HG03280 (cell line): ENCODE measurements around the gene CDYL2.

ENCODE experiments used
- ATAC-seq: cut with Tn5 transposase; IDR thresholded peaks from one replicate; pipeline ENCODE4 v1.9.1; 2021; ENCODE audit warnings: mild to moderate bottlenecking, moderate library complexity; ENCODE audit not compliant: unreplicated experiment

The CDYL2 gene

GRCh38 chr16:80604600-80605355 lies 199.6 kb downstream of the CDYL2 start:
- ATAC-seq = no peak

GRCh38 chr16:80602894-80603293 lies 201.5 kb downstream of the CDYL2 start:
- ATAC-seq = no peak

GRCh38 chr16:80601182-80601581 lies 203.2 kb downstream of the CDYL2 start:
- no peak for ATAC-seq

- ATAC-seq = no peak
Measured at GRCh38 chr16:80599466-80599865, 204.9 kb downstream of the CDYL2 start.

- ATAC-seq = no peak
Measured at GRCh38 chr16:80596507-80597207, 207.7 kb downstream of the CDYL2 start.

GRCh38 chr16:80594756-80595155 lies 209.6 kb downstream of the CDYL2 start:
- ATAC-seq = no peak

GRCh38 chr16:80592273-80592672 lies 212.1 kb downstream of the CDYL2 start:
- ATAC-seq = no peak

GRCh38 chr16:80591071-80591915 lies 213.1 kb downstream of the CDYL2 start:
- ATAC-seq = no peak

GRCh38 chr16:80587071-80587470 lies 217.3 kb downstream of the CDYL2 start:
- ATAC-seq = no peak

GRCh38 chr16:80586476-80586875 lies 217.9 kb downstream of the CDYL2 start:
- ATAC-seq = no peak

GRCh38 chr16:80585764-80586163 lies 218.6 kb downstream of the CDYL2 start:
- ATAC-seq = no peak

GRCh38 chr16:80583466-80583865 lies 220.9 kb downstream of the CDYL2 start:
- no peak for ATAC-seq

- ATAC-seq = peak; percentile 84
Measured at GRCh38 chr16:80580109-80580832, 224.1 kb downstream of the CDYL2 start.

- no peak for ATAC-seq
Measured at GRCh38 chr16:80577485-80578280, 226.7 kb downstream of the CDYL2 start.

GRCh38 chr16:80576343-80576912 lies 228.0 kb downstream of the CDYL2 start:
- ATAC-seq = no peak

GRCh38 chr16:80573700-80574120 lies 230.7 kb downstream of the CDYL2 start:
- no peak for ATAC-seq

GRCh38 chr16:80570106-80570478 lies 234.3 kb downstream of the CDYL2 start:
- no peak for ATAC-seq

- ATAC-seq = no peak
Measured at GRCh38 chr16:80569440-80570105, 234.8 kb downstream of the CDYL2 start.

- no peak for ATAC-seq
Measured at GRCh38 chr16:80564394-80564793, 240.0 kb downstream of the CDYL2 start.
